Mammary epithelial cell (primary cell): Measurements from ENCODE around the gene MZT2B.
"Not testable (repeated sequence)": the region's sequence is repeated elsewhere in the genome, so short reads cannot be mapped to it uniquely, and the experiment has no call there.

Experiments used
- EZH2 ChIP-seq: IDR thresholded peaks from 2 replicates; pipeline ENCODE4 v1.6.1; 2012; ENCODE audit warnings: low read length, inconsistent platforms, borderline replicate concordance
- TF ChIP-seq, protein P1 (sequence below), 2 donors: IDR thresholded peaks in 1 of 2; conservative IDR thresholded peaks in 1 of 2; 2 replicates each; pipeline ENCODE4 v1.5.1; 2011 to 2012; ENCODE audit warnings: inconsistent platforms in 2 of 2, low read length in 2 of 2, mild to moderate bottlenecking in 2 of 2, control low read depth in 1 of 2, low read depth in 1 of 2; ENCODE audit not compliant: insufficient read depth in 1 of 2; ENCODE audit errors: extremely low read depth in 1 of 2

DNA sequence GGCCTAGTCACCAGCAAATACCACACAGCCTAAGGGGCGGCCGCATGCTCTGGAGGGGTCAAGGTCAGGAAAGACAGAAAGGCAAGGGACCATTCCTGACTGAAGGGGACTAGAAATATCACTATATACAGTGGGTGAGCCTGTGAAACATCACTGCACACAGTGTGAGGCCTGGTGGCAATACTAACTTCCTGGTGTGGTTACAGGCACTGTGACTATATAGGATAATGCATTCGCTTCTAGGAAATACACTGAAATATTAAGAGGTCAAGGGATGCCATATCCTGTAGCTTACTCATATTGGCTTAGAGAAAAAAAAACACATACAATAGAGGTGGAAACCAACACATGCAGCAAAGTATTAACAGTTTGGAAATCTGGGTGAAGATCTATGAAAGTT, 12.9 kb upstream of the MZT2B start:
- TF ChIP-seq, protein P1, sequence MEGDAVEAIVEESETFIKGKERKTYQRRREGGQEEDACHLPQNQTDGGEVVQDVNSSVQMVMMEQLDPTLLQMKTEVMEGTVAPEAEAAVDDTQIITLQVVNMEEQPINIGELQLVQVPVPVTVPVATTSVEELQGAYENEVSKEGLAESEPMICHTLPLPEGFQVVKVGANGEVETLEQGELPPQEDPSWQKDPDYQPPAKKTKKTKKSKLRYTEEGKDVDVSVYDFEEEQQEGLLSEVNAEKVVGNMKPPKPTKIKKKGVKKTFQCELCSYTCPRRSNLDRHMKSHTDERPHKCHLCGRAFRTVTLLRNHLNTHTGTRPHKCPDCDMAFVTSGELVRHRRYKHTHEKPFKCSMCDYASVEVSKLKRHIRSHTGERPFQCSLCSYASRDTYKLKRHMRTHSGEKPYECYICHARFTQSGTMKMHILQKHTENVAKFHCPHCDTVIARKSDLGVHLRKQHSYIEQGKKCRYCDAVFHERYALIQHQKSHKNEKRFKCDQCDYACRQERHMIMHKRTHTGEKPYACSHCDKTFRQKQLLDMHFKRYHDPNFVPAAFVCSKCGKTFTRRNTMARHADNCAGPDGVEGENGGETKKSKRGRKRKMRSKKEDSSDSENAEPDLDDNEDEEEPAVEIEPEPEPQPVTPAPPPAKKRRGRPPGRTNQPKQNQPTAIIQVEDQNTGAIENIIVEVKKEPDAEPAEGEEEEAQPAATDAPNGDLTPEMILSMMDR (conservative IDR thresholded peaks at IDR 0.05 in 1 of 2, IDR thresholded peaks at IDR 0.05 in 1 of 2; ENCODE audit: extremely low read depth in 1 of 2, insufficient read depth in 1 of 2, low read depth in 1 of 2, low read length in 2 of 2), result not testable (repeated sequence)
- not testable (repeated sequence) for TF ChIP-seq EZH2
